ENCODE measurements around the gene CCDC6. TPM values are rescaled to one million over a fixed set of nuclear protein-coding genes. Genes with fewer than 3 reads are reported as not detected.

The CCDC6 gene
- total and polyA plus RNA-seq, 9 of the 15 experiments (the other 6 are each of a cell fraction or from before 2014, with no cell fraction given), result 10.4 to 41.0 (median 20.9) TPM

DNA sequence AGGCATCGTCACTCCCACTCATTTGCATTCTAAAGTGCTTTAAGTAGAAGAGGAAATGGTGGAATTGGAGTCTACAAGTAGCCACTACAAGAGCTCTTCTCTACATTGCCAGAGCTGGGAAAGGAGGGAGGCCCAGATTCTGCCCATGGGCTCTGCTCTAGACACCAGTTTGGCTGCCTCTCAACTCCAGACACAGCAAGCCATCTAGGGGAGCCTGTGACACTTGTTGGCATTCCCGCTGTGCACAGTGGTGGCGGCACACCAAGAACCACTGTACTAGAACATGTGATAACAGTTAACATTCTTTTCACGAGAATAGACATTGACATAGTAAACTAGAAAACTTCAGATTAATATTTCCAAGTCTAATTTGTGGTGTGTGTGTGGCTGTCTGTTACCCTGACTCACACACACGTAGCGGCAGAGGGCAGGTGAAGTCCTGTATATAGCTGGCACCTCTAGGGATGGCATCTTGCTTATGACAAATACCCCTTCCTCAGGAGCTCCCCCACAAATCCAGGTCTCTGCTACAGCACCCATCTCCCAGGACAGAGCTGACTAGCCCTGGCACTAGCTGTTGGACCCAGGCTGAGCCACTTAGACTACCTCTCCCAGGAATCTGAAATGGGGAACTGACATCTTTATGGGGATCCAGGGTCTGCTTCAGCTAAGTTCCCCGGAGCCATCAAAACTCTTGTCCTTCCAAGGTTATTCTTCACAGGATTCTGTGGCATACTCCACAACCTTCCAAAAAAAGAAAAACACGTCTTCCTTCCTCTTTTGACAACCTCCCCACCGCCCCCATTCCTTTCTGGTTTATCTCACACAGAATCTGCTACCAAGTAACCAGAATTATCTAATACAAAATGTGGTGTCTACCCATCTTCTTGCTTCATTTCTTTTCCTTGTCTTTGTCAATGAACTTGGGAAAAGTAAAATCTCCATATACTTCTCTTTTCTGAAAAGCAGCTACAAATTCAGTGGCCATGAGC is 98.4 kb downstream of the CCDC6 start (continued):
- TF ChIP-seq CREB3 (tag; conservative IDR thresholded peaks at IDR 0.05; ENCODE audit: low read depth) (no peak), ZNF699 (CRISPR knock-in tag; IDR thresholded peaks at IDR 0.05; ENCODE audit: insufficient replicate concordance) (no peak), POU5F1 (IDR thresholded peaks at IDR 0.05; ENCODE audit: borderline replicate concordance, low read depth, low read length, partially characterized antibody) (no peak), CHD2 (IDR thresholded peaks at IDR 0.05; ENCODE audit: low read depth, low read length) (no peak)

- Histone ChIP-seq H2AFZ (ENCODE audit: low read depth, low read length) (no peak overlapping the region), H3K9ac (ENCODE audit: insufficient read depth in 1 of 2, low read depth in 2 of 2, low read length in 2 of 2) (no peak overlapping the region), H3K9me3 (replicated peaks; ENCODE audit: control insufficient read depth, insufficient read depth, low read depth, low read length) (no peaks in the 10 kb centered on the region), H3K4me1 (replicated peaks in 1 of 2; ENCODE audit: control insufficient read depth in 2 of 2, insufficient read depth in 2 of 2, low read length in 2 of 2) (no peaks in the 10 kb centered on the region), H3K4me2 (ENCODE audit: insufficient read depth, low read length) (no peak overlapping the region), H3K27me3 (ENCODE audit: control insufficient read depth in 2 of 2, insufficient read depth in 2 of 2, low read length in 2 of 2) (no peaks in the 10 kb centered on the region), H3K4me3 (no peak overlapping the region), H3K36me3 (ENCODE audit: control insufficient read depth, insufficient read depth, low read length) (peaks cover 92% of the 10 kb centered on the region), H4K20me1 (replicated peaks; ENCODE audit: control insufficient read depth, insufficient read depth, low read length) (0 out of 2 replicates have a peak, but pooled peaks cover 5% of the 10 kb centered on the region), H3K9me1 (ENCODE audit: control insufficient read depth, insufficient read depth, low read length) (no peaks in the 10 kb centered on the region), H3K27ac (ENCODE audit: extremely low read depth, low read depth, low read length) (no peak overlapping the region), H3K79me2 (ENCODE audit: control insufficient read depth, insufficient read depth, low read length) (no peaks in the 10 kb centered on the region)
- WGBS (ENCODE audit: insufficient coverage, low coverage, missing lambda C conversion rate), result 85% methylated on average over 6 of the region's 6 CpGs
- CTCF ChIA-PET (ENCODE audit: low intra/inter-chr PET ratio), result no interaction called here
- intact Hi-C loops (cut with micrococcal nuclease), result loop anchor here (5.0 kb wide), 1 partner anchor 1023 kb away; no protein-coding TSS in a partner anchor
- ATAC-seq (peak; percentile 85), DNase-seq (ENCODE audit: extremely low read depth in 1 of 4, low spot score in 3 of 4) (peak; percentile 21 to 50 (median 44)), FAIRE-seq (peak; percentile 64)
- POLR2A ChIA-PET, result no interaction called here
- no TSS peak for BruUV-seq (replicated peaks)
- in situ Hi-C loops (cut with MboI), result loop anchor here (5.0 to 25.0 kb wide), 3 partner anchors 178 to 1018 kb away; no protein-coding TSS in a partner anchor
- TF ChIP-seq SMC3 (conservative IDR thresholded peaks at IDR 0.05; ENCODE audit: insufficient read depth, low read depth, low read length), result no peak
- TF ChIP-seq, protein P1, sequence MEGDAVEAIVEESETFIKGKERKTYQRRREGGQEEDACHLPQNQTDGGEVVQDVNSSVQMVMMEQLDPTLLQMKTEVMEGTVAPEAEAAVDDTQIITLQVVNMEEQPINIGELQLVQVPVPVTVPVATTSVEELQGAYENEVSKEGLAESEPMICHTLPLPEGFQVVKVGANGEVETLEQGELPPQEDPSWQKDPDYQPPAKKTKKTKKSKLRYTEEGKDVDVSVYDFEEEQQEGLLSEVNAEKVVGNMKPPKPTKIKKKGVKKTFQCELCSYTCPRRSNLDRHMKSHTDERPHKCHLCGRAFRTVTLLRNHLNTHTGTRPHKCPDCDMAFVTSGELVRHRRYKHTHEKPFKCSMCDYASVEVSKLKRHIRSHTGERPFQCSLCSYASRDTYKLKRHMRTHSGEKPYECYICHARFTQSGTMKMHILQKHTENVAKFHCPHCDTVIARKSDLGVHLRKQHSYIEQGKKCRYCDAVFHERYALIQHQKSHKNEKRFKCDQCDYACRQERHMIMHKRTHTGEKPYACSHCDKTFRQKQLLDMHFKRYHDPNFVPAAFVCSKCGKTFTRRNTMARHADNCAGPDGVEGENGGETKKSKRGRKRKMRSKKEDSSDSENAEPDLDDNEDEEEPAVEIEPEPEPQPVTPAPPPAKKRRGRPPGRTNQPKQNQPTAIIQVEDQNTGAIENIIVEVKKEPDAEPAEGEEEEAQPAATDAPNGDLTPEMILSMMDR (IDR thresholded peaks at IDR 0.05 in 2 of 3, conservative IDR thresholded peaks at IDR 0.05 in 1 of 3; ENCODE audit: insufficient read depth in 2 of 3, low read depth in 1 of 3, low read length in 3 of 3), result peak; percentile 42 to 64 (median 58)
- TF ChIP-seq HCFC1 (IDR thresholded peaks at IDR 0.05; ENCODE audit: low read depth, low read length), result no peak
- TF ChIP-seq ZNF76 (CRISPR knock-in tag; IDR thresholded peaks at IDR 0.05; ENCODE audit: borderline replicate concordance), result no peak
- no peak for TF ChIP-seq GTF2B (IDR thresholded peaks at IDR 0.05; ENCODE audit: extremely low read depth, insufficient read length)
- TF ChIP-seq PHB (CRISPR knock-in tag; IDR thresholded peaks at IDR 0.05), result no peak
- TF ChIP-seq ZNF316 (IDR thresholded peaks at IDR 0.05), result peak; percentile 15; the same call in 1 of the 2 replicates
- no peak for TF ChIP-seq ZNF444 (CRISPR knock-in tag; IDR thresholded peaks at IDR 0.05)
- no peak for TF ChIP-seq CEBPB (tag; IDR thresholded peaks at IDR 0.05)
- TF ChIP-seq GMEB1 (CRISPR knock-in tag; IDR thresholded peaks at IDR 0.05), result no peak
Observed at GRCh38 chr10:59805014-59805413, 101.3 kb downstream of the CCDC6 start.
